GM12878 (cell line): ENCODE measurements around the gene NOS1AP. TPM values are rescaled to one million over a fixed set of nuclear protein-coding genes. Genes with fewer than 3 reads are reported as not detected.

ENCODE experiments used
- ATAC-seq: fragments of 200-7000 bp; cut with Tn5 transposase; 3 replicates; pipeline ENCODE4 v1.9.1; 2020; ENCODE audit warnings: mild to moderate bottlenecking, moderate library complexity
- BruUV-seq: library from RNA; stranded (reverse); fragments of 400-500 nt; replicated peaks from 2 replicates; lab custom pipeline; 2021; lab: Mats Ljungman, UMichigan
- CTCF ChIA-PET: fragments of 300-600 bp; sonication (Branson Sonifier 250); formaldehyde crosslinking; extraction: SDS; loops from one replicate; lab custom pipeline; 2021; ENCODE audit warnings: inconsistent platforms; lab: Yijun Ruan, JAX
- POLR2A ChIA-PET: fragments of 350-600 bp; formaldehyde crosslinking; extraction: SDS; loops from one replicate; lab custom pipeline; 2021; ENCODE audit warnings: inconsistent platforms; lab: Charles Lee
- RAD21 ChIA-PET: fragments of 300-600 bp; sonication (Branson Sonifier 250); formaldehyde crosslinking; loops from one replicate; lab custom pipeline; 2023; ENCODE audit warnings: antibody characterized with exemption; ENCODE audit not compliant: unreplicated experiment; lab: Charles Lee
- SMC1A ChIA-PET: fragments of 300-600 bp; sonication (Branson Sonifier 250); formaldehyde crosslinking; loops from one replicate; lab custom pipeline; 2023; ENCODE audit not compliant: unreplicated experiment, uncharacterized antibody; lab: Charles Lee
- DNase-seq: peaks from one replicate; pipeline ENCODE4 v3.0.0-alpha.2; 2011; ENCODE audit warnings: low read depth, low spot score
- FAIRE-seq: peaks from 3 replicates; lab custom pipeline; 2011; peaks lifted over from hg19 to GRCh38; lab: Jason Lieb, UNC
- H2AFZ ChIP-seq: 2 replicates; pipeline ENCODE4 v1.6.0; 2011; ENCODE audit warnings: low read depth, low read length, control low read depth; ENCODE audit not compliant: control insufficient read depth
- H3K27ac ChIP-seq: 2 replicates; pipeline ENCODE4 v1.5.1; 2011; ENCODE audit warnings: control low read depth; ENCODE audit not compliant: control insufficient read depth, insufficient read depth
- H3K27me3 ChIP-seq, 2 experiments: replicated peaks in 1 of 2; 2 replicates each; pipeline versions ENCODE4 v1.6.0 to v1.6.1; 2011; ENCODE audit warnings: low read length in 1 of 2; ENCODE audit not compliant: control insufficient read depth in 2 of 2, insufficient read depth in 2 of 2
- H3K36me3 ChIP-seq, 2 experiments: 2 replicates each; pipeline ENCODE4 v1.5.1; 2011; ENCODE audit warnings: low read length in 1 of 2; ENCODE audit not compliant: control insufficient read depth in 2 of 2, insufficient read depth in 2 of 2
- H3K4me1 ChIP-seq: 2 replicates; pipeline ENCODE4 v1.6.1; 2011; ENCODE audit warnings: mild to moderate bottlenecking, low read length, moderate library complexity, mixed read lengths; ENCODE audit not compliant: control insufficient read depth, insufficient read depth
- H3K4me2 ChIP-seq: 2 replicates; pipeline ENCODE4 v1.6.0; 2011; ENCODE audit warnings: control low read depth; ENCODE audit not compliant: control insufficient read depth, insufficient read depth
- H3K4me3 ChIP-seq: fragments of 200-600 bp; sonication (generic); 2 replicates; pipeline ENCODE4 v1.5.1; 2016
- H3K79me2 ChIP-seq: 2 replicates; pipeline ENCODE4 v1.6.0; 2011; ENCODE audit warnings: low read length; ENCODE audit not compliant: control insufficient read depth, insufficient read depth
- H3K9ac ChIP-seq: 2 replicates; pipeline ENCODE4 v1.8.0; 2011; ENCODE audit warnings: low read length, control low read depth, mixed read lengths; ENCODE audit not compliant: control insufficient read depth, insufficient read depth
- H3K9me3 ChIP-seq: replicated peaks from 3 replicates; pipeline ENCODE4 v1.5.1; 2011; ENCODE audit warnings: mild to moderate bottlenecking, low read length; ENCODE audit not compliant: control insufficient read depth, insufficient read depth
- H4K20me1 ChIP-seq: 2 replicates; pipeline ENCODE4 v1.6.0; 2011; ENCODE audit not compliant: control insufficient read depth, insufficient read depth
- NFXL1 ChIP-seq: fragments of 450-650 bp; IDR thresholded peaks from 2 replicates; pipeline ENCODE4 v1.6.1; 2017; ENCODE audit warnings: antibody characterized with exemption, mild to moderate bottlenecking, borderline replicate concordance
- SUPT20H ChIP-seq: IDR thresholded peaks from 2 replicates; pipeline ENCODE4 v1.6.1; 2011; ENCODE audit warnings: low read depth, mild to moderate bottlenecking, low read length, moderate library complexity, borderline replicate concordance; ENCODE audit not compliant: control insufficient read depth
- WGBS: methylation state at CpG from one replicate; pipeline ENCODE4 v1.1.6; 2016; ENCODE audit warnings: low lambda C conversion rate; ENCODE audit not compliant: insufficient replicate concordance, insufficient coverage; ENCODE audit errors: missing lambda C conversion rate; 5-methylcytosine and 5-hydroxymethylcytosine counted together
- in situ Hi-C: fragments of 300-500 bp; cut with MboI; formaldehyde crosslinking; loops from 9 replicates; pipeline ENCODE4 v1.14.3; 2018; ENCODE audit warnings: mixed read lengths
- intact Hi-C: fragments of 100-400 bp; cut with micrococcal nuclease; formaldehyde crosslinking; loops from one replicate; pipeline ENCODE4 v1.14.2; 2022; ENCODE audit not compliant: unreplicated experiment
- polyA plus RNA-seq, 11 experiments: library from polyadenylated mRNA; depleted of rRNA in 4 of 11; unstranded in 6 of 11; stranded (reverse) in 5 of 11; fragments of >200 nt; fragmentation: Nextera tagmentation in 4 of 11; fragmentation: Illumina TruSeq in 1 of 11; extraction: Ambion mirVana in 4 of 11; extraction: Trizol in 1 of 11; gene quantifications; 1 replicate in 1 of 11; 2 replicates in 10 of 11; pipeline versions ENCODE4 v1.2.1 to v1.2.3, GENCODE V29; 2011 to 2016; ENCODE audit warnings: inconsistent platforms in 2 of 11, missing spikeins in 2 of 11, low read depth in 1 of 11
- total RNA-seq, 4 experiments: library from RNA; depleted of rRNA in 3 of 4; stranded (reverse); fragments of >200 nt in 3 of 4; fragmentation: Illumina TruSeq in 1 of 4; extraction: Trizol in 1 of 4; gene quantifications; 2 replicates each; pipeline versions ENCODE4 v1.2.1 to v1.2.3, GENCODE V29; 2013 to 2021
- TF ChIP-seq, protein P1 (sequence below): fragments of 150-350 bp; IDR thresholded peaks from 2 replicates; pipeline ENCODE4 v1.6.1; 2016; ENCODE audit warnings: low read depth, low read length

Gene NOS1AP
- total and polyA plus RNA-seq, 10 of the 15 experiments (the other 5 are each of a cell fraction or from before 2014, with no cell fraction given), result 0.03 to 0.15 TPM; not detected in 8

- RAD21 ChIA-PET, result no interaction called here
- FAIRE-seq, result no peak
- Histone ChIP-seq H3K4me1 (no peaks in the 10 kb centered on the region), H3K36me3 (no peaks in the 10 kb centered on the region), H4K20me1 (no peaks in the 10 kb centered on the region), H3K9me3 (no peaks in the 10 kb centered on the region), H3K4me3 (no peak overlapping the region), H3K27ac (no peak overlapping the region), H3K9ac (no peak overlapping the region), H3K79me2 (no peaks in the 10 kb centered on the region), H2AFZ (no peak overlapping the region), H3K4me2 (no peak overlapping the region), H3K27me3 (peaks cover 0 to 5% of the 10 kb centered on the region in 2 experiments; a peak in 2 of 4 replicates)
- in situ Hi-C loops (no loop called here), intact Hi-C loops (no loop called here)
- SMC1A ChIA-PET, result no interaction called here
- WGBS, result 70% methylated on average over 6 of the region's 6 CpGs
- TF ChIP-seq SUPT20H (no peak), NFXL1 (no peak)
- TF ChIP-seq, protein P1, sequence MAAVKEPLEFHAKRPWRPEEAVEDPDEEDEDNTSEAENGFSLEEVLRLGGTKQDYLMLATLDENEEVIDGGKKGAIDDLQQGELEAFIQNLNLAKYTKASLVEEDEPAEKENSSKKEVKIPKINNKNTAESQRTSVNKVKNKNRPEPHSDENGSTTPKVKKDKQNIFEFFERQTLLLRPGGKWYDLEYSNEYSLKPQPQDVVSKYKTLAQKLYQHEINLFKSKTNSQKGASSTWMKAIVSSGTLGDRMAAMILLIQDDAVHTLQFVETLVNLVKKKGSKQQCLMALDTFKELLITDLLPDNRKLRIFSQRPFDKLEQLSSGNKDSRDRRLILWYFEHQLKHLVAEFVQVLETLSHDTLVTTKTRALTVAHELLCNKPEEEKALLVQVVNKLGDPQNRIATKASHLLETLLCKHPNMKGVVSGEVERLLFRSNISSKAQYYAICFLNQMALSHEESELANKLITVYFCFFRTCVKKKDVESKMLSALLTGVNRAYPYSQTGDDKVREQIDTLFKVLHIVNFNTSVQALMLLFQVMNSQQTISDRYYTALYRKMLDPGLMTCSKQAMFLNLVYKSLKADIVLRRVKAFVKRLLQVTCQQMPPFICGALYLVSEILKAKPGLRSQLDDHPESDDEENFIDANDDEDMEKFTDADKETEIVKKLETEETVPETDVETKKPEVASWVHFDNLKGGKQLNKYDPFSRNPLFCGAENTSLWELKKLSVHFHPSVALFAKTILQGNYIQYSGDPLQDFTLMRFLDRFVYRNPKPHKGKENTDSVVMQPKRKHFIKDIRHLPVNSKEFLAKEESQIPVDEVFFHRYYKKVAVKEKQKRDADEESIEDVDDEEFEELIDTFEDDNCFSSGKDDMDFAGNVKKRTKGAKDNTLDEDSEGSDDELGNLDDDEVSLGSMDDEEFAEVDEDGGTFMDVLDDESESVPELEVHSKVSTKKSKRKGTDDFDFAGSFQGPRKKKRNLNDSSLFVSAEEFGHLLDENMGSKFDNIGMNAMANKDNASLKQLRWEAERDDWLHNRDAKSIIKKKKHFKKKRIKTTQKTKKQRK, result no peak
- POLR2A ChIA-PET, result no interaction called here
- CTCF ChIA-PET, result no interaction called here
- no peak for DNase-seq
- no TSS peak for BruUV-seq
- no peak for ATAC-seq
Observed at GRCh38 chr1:162321809-162322422, 252.4 kb downstream of the NOS1AP start.
